LNCAP (cell line): ENCODE data around the gene CGNL1.

ENCODE experiments used
- TF ChIP-seq, protein P1 (sequence below): fragments of 450-650 bp; IDR thresholded peaks from 2 replicates; pipeline ENCODE4 v1.5.1; 2017; ENCODE audit warnings: mild to moderate bottlenecking

Gene CGNL1

DNA sequence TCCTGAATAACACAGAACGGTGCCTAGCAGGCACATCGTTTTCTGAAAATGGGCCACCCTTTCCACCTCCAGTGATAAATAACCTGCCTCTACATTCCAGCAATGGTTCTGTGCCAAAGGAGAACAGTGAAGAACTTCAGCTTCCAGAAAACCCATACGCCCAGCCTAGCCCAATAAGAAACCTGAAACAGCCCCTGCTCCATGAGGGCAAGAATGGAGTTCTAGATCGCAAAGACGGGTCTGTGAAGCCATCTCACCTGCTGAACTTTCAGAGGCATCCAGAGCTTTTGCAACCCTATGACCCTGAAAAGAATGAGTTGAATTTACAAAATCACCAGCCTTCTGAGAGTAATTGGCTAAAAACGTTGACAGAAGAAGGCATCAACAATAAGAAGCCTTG lies 61.9 kb downstream of the CGNL1 start:
- TF ChIP-seq, protein P1, sequence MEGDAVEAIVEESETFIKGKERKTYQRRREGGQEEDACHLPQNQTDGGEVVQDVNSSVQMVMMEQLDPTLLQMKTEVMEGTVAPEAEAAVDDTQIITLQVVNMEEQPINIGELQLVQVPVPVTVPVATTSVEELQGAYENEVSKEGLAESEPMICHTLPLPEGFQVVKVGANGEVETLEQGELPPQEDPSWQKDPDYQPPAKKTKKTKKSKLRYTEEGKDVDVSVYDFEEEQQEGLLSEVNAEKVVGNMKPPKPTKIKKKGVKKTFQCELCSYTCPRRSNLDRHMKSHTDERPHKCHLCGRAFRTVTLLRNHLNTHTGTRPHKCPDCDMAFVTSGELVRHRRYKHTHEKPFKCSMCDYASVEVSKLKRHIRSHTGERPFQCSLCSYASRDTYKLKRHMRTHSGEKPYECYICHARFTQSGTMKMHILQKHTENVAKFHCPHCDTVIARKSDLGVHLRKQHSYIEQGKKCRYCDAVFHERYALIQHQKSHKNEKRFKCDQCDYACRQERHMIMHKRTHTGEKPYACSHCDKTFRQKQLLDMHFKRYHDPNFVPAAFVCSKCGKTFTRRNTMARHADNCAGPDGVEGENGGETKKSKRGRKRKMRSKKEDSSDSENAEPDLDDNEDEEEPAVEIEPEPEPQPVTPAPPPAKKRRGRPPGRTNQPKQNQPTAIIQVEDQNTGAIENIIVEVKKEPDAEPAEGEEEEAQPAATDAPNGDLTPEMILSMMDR = no peak

DNA sequence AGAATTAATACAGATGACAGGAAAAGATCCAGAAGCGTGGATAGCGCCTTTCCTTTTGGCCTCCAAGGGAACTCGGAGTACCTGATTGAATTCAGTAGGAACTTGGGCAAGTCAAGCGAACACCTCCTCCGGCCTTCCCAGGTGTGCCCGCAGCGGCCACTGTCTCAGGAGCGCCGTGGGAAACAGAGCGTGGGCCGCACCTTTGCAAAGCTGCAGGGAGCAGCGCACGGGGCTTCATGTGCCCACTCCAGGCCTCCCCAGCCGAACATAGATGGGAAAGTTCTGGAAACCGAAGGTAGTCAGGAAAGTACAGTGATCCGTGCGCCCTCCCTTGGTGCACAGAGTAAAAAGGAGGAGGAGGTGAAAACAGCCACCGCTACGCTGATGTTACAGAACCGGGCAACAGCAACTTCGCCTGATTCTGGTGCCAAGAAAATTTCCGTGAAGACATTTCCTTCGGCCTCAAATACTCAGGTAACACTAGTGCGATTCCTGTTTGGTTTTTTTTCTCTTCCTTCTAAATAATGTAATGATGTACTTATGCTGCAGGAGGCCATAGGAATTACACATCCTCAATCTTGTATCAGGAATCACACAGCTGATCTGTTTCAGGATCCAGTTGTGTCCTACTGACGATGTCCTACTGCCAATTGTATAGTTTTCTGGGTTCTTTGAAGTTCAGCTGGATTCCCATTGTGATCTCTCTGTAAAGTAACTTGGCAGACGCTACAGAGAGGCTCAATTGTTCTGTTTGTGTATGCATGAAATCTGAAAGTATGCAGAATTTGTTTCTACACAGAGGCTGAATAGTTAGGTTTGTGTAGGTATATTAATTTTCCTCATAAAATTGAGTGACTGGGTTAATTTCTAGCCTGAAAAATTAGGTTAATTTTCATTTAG lies 63.1 kb downstream of the CGNL1 start:
- TF ChIP-seq, protein P1 = no peak

DNA sequence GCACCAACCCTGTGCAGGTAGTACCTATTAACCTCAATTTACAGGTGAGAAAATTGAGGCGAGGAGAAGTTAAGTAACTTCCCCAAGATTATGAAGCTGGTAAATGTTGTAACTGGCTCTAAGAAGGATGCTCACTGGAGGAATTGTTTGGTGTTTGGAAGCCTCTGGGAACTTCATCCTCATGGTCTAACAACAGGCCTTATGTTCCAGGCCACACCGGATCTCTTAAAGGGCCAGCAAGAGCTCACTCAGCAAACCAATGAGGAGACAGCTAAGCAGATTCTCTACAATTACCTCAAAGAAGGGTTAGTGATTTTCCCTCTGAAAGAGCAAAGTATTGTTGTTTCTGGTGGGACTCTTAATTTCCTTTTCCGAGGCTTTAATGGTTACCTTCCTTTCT lies 63.9 kb downstream of the CGNL1 start:
- TF ChIP-seq, protein P1 = no peak

DNA sequence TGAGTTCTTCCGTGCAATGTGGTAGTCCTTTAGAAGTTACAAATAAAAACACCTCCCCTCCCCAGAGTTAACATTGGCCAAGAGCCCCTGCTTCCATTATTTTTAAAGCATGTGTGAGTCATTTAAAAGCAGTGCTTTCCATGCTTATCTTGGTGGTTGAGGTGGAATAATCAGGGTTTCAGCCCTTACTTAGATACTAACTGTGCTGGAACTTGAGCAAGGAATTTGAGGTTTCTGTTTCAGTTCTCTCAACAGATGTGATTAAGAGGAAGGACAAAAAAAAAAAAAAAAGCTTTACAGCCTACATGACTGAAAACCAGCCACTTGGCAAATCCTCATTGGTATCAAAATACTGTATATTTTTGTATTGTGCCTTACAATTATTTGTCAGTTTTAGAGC lies 64.5 kb downstream of the CGNL1 start:
- TF ChIP-seq, protein P1 = no peak

DNA sequence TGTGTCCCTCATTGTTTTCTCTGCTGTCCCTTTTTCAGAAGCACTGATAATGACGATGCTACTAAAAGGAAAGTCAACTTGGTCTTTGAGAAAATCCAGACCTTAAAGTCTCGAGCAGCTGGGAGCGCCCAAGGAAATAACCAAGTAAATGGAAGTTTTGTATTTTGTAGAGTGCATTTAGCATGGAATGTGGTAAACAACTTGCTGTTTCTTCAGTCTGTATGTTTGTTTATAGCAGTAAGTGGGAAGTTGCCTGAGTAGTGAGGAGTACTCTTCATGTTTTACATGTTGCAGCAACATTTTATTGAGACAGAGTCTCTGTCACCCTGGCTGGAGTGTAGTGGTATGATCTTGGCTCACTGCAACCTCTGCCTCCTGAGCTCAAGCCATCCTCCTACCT lies 66.0 kb downstream of the CGNL1 start:
- TF ChIP-seq, protein P1 = no peak

DNA sequence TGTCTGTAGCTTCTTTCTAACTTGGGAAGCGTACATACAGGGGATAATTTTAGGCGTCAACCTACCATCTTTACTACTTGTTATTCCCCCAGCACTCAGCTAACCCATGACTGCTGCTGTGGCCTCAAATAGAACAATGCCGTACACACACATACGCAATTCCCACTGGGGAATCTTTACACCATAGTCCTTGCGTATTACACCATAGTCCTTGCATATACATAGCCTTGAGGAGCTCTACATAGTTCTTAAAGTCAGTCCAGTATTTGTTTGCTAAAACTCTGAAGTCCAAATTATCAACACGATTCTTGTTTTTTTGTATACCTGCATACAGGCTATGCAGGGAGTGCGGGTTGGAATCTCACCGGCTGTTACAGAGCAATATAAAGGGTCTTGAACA lies 67.2 kb downstream of the CGNL1 start:
- TF ChIP-seq, protein P1 = no peak

DNA sequence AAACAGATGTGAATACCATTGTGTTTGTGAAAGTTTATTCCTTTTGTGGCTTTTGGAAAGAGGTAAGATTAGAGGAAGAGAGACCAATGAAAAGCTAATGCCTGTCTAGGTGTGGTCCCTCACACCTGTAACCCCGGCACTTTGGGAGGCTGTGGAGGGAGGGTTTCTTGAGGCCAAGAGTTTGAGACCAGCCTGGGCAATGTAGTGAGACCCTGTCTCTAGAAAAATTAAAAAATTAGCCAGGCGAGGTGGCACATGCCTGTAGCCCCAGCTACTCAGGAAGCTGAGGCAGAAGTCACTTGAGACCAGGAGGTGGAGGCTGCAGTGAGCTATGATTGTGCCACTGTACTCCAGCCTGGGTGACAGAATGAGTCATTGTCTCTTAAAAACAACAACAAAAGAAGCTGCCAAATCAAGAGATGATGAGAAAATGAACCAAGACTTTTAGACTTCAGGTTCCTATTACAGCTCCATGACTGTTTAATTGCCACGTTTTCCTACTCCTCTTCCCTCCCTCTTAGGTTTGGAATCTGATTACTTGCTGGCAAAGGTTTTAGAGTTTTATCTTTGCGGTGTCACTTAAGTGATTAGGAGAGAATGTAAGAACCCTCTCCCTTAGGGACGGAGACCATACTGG lies 68.7 kb downstream of the CGNL1 start:
- TF ChIP-seq, protein P1 = no peak
